NOMO-1 treated with dmso at 0.1 percent for 144 hours (cell line): Measurements from ENCODE around the gene SGIP1.
"Not testable (repeated sequence)": the region's sequence is repeated elsewhere in the genome, so short reads cannot be mapped to it uniquely, and the experiment has no call there.

ENCODE experiments used
- DNase-seq: peaks from one replicate; lab custom pipeline; 2025; ENCODE audit not compliant: unreplicated experiment; lab: John Stamatoyannopoulos, UW

The SGIP1 gene

GRCh38 chr1:66725885-66726665 is 192.1 kb downstream of the SGIP1 start:
- DNase-seq = peak; percentile 61

- DNase-seq = no peak
Observed at GRCh38 chr1:66728021-66728420, 194.1 kb downstream of the SGIP1 start.

- DNase-seq = not testable (repeated sequence)
Observed at GRCh38 chr1:66728716-66729115, 194.8 kb downstream of the SGIP1 start.

- DNase-seq = peak; percentile 27
Observed at GRCh38 chr1:66729119-66729518, 195.2 kb downstream of the SGIP1 start.

- DNase-seq = no peak
Observed at GRCh38 chr1:66729523-66729922, 195.6 kb downstream of the SGIP1 start.

- no peak for DNase-seq
Observed at GRCh38 chr1:66730462-66730861, 196.5 kb downstream of the SGIP1 start.

- DNase-seq = no peak
Observed at GRCh38 chr1:66731170-66731865, 197.4 kb downstream of the SGIP1 start.

- peak; percentile 67 for DNase-seq
Observed at GRCh38 chr1:66732407-66733166, 198.6 kb downstream of the SGIP1 start.

- no peak for DNase-seq
Observed at GRCh38 chr1:66733348-66734017, 199.5 kb downstream of the SGIP1 start.

- not testable (repeated sequence) for DNase-seq
Observed at GRCh38 chr1:66734531-66734930, 200.6 kb downstream of the SGIP1 start.

GRCh38 chr1:66737836-66738235 is 203.9 kb downstream of the SGIP1 start:
- no peak for DNase-seq

- DNase-seq = no peak
Observed at GRCh38 chr1:66739401-66740157, 205.6 kb downstream of the SGIP1 start.

GRCh38 chr1:66745451-66745850 is 211.5 kb downstream of the SGIP1 start:
- no peak for DNase-seq

GRCh38 chr1:66747501-66747900 is 213.5 kb downstream of the SGIP1 start:
- DNase-seq = no peak

GRCh38 chr1:66750577-66750976 is 216.6 kb downstream of the SGIP1 start:
- peak; percentile 16 for DNase-seq

- DNase-seq = no peak
Observed at GRCh38 chr1:66751160-66751559, 217.2 kb downstream of the SGIP1 start.

GRCh38 chr1:66752000-66752592 is 218.1 kb downstream of the SGIP1 start, which contains the start of gene DYNLT5:
Gene DYNLT5 (plus strand): TSS chr1:66752459. CDS start chr1:66754659, 2,200 bp downstream.
- peak; percentile 33 for DNase-seq

GRCh38 chr1:66752671-66753371 is 218.9 kb downstream of the SGIP1 start:
- DNase-seq = no peak

GRCh38 chr1:66757722-66758240 is 223.8 kb downstream of the SGIP1 start:
- no peak for DNase-seq
